Hematopoietic multipotent progenitor cell (in vitro differentiated cells): ENCODE measurements around the gene RAB27B. TPM values are rescaled to one million over a fixed set of nuclear protein-coding genes. Genes with fewer than 3 reads are reported as not detected.

Experiments used
- total RNA-seq: library from RNA; depleted of rRNA; stranded (reverse); fragments of >200 nt; gene quantifications from one replicate; pipeline ENCODE4 v1.2.3, GENCODE V29; 2012

RAB27B gene
- total RNA-seq, 1 donor: 6.5 TPM

Other genes with a start within 250 kb of the RAB27B start
- not detected for gene DYNAP, start 237.2 kb upstream of the RAB27B start, total RNA-seq
- not detected for gene CCDC68, start 131.0 kb downstream of the RAB27B start, total RNA-seq